NOMO-1 treated with DMSO at 0.1 percent for 48 hours (cell line): ENCODE results near the gene PTPRZ1.

ENCODE experiments used
- DNase-seq: peaks from one replicate; lab custom pipeline; 2025; ENCODE audit not compliant: unreplicated experiment; lab: John Stamatoyannopoulos, UW

The PTPRZ1 gene

GRCh38 chr7:122103064-122103463 lies 230.1 kb downstream of the PTPRZ1 start:
- no peak for DNase-seq
